DOHH2 (cell line): Measurements from ENCODE around the gene PTPN4.

ENCODE experiments used
- H3F3A ChIP-seq: fragments of 200-600 bp; sonication (generic), shearing (Covaris generic); 2 replicates; pipeline ENCODE4 v1.6.0; 2016; ENCODE audit warnings: antibody characterized with exemption, mild to moderate bottlenecking; ENCODE audit not compliant: control insufficient read depth, insufficient read depth
- H3K27ac ChIP-seq: fragments of 200-600 bp; sonication (generic); 2 replicates; pipeline ENCODE4 v1.5.1; 2014; ENCODE audit warnings: low read depth, mild to moderate bottlenecking, low read length, moderate library complexity
- H3K27me3 ChIP-seq: fragments of 200-600 bp; sonication (generic); 2 replicates; pipeline ENCODE4 v1.6.1; 2014; ENCODE audit warnings: mild to moderate bottlenecking, low read length, mixed read lengths; ENCODE audit not compliant: control insufficient read depth
- H3K36me3 ChIP-seq: fragments of 200-600 bp; sonication (generic); 2 replicates; pipeline ENCODE4 v1.6.1; 2014; ENCODE audit warnings: mild to moderate bottlenecking, low read length, moderate library complexity, mixed read lengths; ENCODE audit not compliant: control insufficient read depth
- H3K4me1 ChIP-seq: fragments of 200-600 bp; sonication (generic); 2 replicates; pipeline ENCODE4 v1.6.1; 2014; ENCODE audit warnings: mild to moderate bottlenecking, low read length, mixed read lengths; ENCODE audit not compliant: control insufficient read depth
- H3K4me2 ChIP-seq: fragments of 200-600 bp; sonication (generic); 2 replicates; pipeline ENCODE4 v1.6.0; 2014; ENCODE audit warnings: mild to moderate bottlenecking, low read length, moderate library complexity
- H3K4me3 ChIP-seq: fragments of 200-600 bp; sonication (generic); 2 replicates; pipeline ENCODE4 v1.5.1; 2014; ENCODE audit warnings: mild to moderate bottlenecking, low read length, mixed read lengths
- H3K79me2 ChIP-seq: fragments of 200-600 bp; sonication (generic); 2 replicates; pipeline ENCODE4 v1.6.1; 2014; ENCODE audit warnings: mild to moderate bottlenecking, low read length, mixed read lengths; ENCODE audit not compliant: control insufficient read depth
- H3K9me2 ChIP-seq: fragments of 200-600 bp; sonication (generic); replicated peaks from 2 replicates; pipeline ENCODE4 v1.6.1; 2014; ENCODE audit warnings: mild to moderate bottlenecking, low read length, mixed read lengths; ENCODE audit not compliant: control insufficient read depth
- H3K9me3 ChIP-seq: fragments of 200-600 bp; sonication (generic); 2 replicates; pipeline ENCODE4 v1.6.1; 2014; ENCODE audit warnings: antibody characterized with exemption, low read length, mixed read lengths; ENCODE audit not compliant: control insufficient read depth, insufficient read depth
- H4K20me1 ChIP-seq: fragments of 200-600 bp; sonication (generic); 2 replicates; pipeline ENCODE4 v1.6.0; 2014; ENCODE audit warnings: low read depth, mild to moderate bottlenecking, antibody characterized with exemption, low read length, moderate library complexity; ENCODE audit not compliant: control insufficient read depth, insufficient read depth
- CTCF ChIP-seq: fragments of 200-600 bp; sonication (generic); IDR thresholded peaks from one replicate; pipeline ENCODE4 v1.5.1; 2014; ENCODE audit warnings: antibody characterized with exemption, mild to moderate bottlenecking, low read depth, low read length; ENCODE audit not compliant: poor library complexity, severe bottlenecking
- EZH2phosphoT487 ChIP-seq: fragments of 200-600 bp; sonication (generic); IDR thresholded peaks from 2 replicates; pipeline ENCODE4 v1.6.1; 2017; ENCODE audit warnings: borderline replicate concordance, mild to moderate bottlenecking, antibody characterized with exemption, low read length, moderate library complexity, mixed read lengths

The PTPN4 gene

GRCh38 chr2:120012363-120012762 is 252.6 kb downstream of the PTPN4 start:
- H3K27ac ChIP-seq = no peak overlapping the region
- peak overlapping the region; percentile 86 for H3K4me3 ChIP-seq
- no peaks in the 10 kb centered on the region; the same call in 1 of the 2 replicates for H3K36me3 ChIP-seq
- H4K20me1 ChIP-seq = 0 out of 2 replicates have a peak, but pooled peaks cover 4% of the 10 kb centered on the region
- H3K9me2 ChIP-seq = no peaks in the 10 kb centered on the region
- H3K79me2 ChIP-seq = no peaks in the 10 kb centered on the region
- H3K4me1 ChIP-seq = peaks cover 18% of the 10 kb centered on the region
- H3K9me3 ChIP-seq = no peaks in the 10 kb centered on the region
- peaks cover 3% of the 10 kb centered on the region; the same call in 1 of the 2 replicates for H3F3A ChIP-seq
- peak overlapping the region; percentile 96 for H3K4me2 ChIP-seq
- H3K27me3 ChIP-seq = peaks cover 17% of the 10 kb centered on the region
- TF ChIP-seq CTCF (no peak), EZH2phosphoT487 (no peak)

GRCh38 chr2:120012771-120013596 is 253.3 kb downstream of the PTPN4 start, which contains the start of gene EPB41L5:
Gene EPB41L5 (plus strand): TSS chr2:120013077. CDS start chr2:120019085, 6,008 bp downstream.
- TF ChIP-seq CTCF = no peak
- peak within 1 kb of the TSS; percentile 96 for H3K4me2 ChIP-seq

GRCh38 chr2:120013597-120014223 is 254.0 kb downstream of the PTPN4 start:
- H3K27me3 ChIP-seq = peaks cover 17% of the 10 kb centered on the region
- H4K20me1 ChIP-seq = 0 out of 2 replicates have a peak, but pooled peaks cover 4% of the 10 kb centered on the region
- peaks cover 3% of the 10 kb centered on the region; the same call in 1 of the 2 replicates for H3F3A ChIP-seq
- peak overlapping the region; percentile 86 for H3K4me3 ChIP-seq
- H3K4me1 ChIP-seq = peaks cover 18% of the 10 kb centered on the region
- H3K27ac ChIP-seq = no peak overlapping the region
- no peaks in the 10 kb centered on the region; the same call in 1 of the 2 replicates for H3K36me3 ChIP-seq
- H3K4me2 ChIP-seq = peak overlapping the region; percentile 96
- TF ChIP-seq EZH2phosphoT487 = no peak
- no peak for TF ChIP-seq CTCF
- no peaks in the 10 kb centered on the region for H3K9me2 ChIP-seq
- H3K9me3 ChIP-seq = no peaks in the 10 kb centered on the region
- H3K79me2 ChIP-seq = no peaks in the 10 kb centered on the region

More at GRCh38 chr2:120012771-120013596, 253.3 kb downstream of the PTPN4 start, which contains the start of gene EPB41L5:
- Histone ChIP-seq H3K36me3 (no peaks in the 10 kb centered on the region; the same call in 1 of the 2 replicates), H3K4me3 (peak within 1 kb of the TSS; percentile 86), H3F3A (peaks cover 3% of the 10 kb centered on the region; the same call in 1 of the 2 replicates), H3K27ac (no peak within 1 kb of the TSS), H3K79me2 (no peaks in the 10 kb centered on the region), H4K20me1 (0 out of 2 replicates have a peak, but pooled peaks cover 4% of the 10 kb centered on the region), H3K9me2 (no peaks in the 10 kb centered on the region), H3K27me3 (peaks cover 17% of the 10 kb centered on the region), H3K9me3 (no peaks in the 10 kb centered on the region), H3K4me1 (peaks cover 18% of the 10 kb centered on the region)
